HEK293 (cell line): ENCODE results near the gene SRD5A1.

Source experiments
- CTCF ChIA-PET: fragments of 350-600 bp; formaldehyde crosslinking; extraction: SDS; loops from one replicate; lab custom pipeline; 2021; ENCODE audit warnings: antibody characterized with exemption; lab: Yijun Ruan, JAX
- POLR2A ChIA-PET: fragments of 300-600 bp; formaldehyde crosslinking; extraction: SDS; loops from one replicate; lab custom pipeline; 2020; ENCODE audit warnings: antibody characterized with exemption, inconsistent platforms; lab: Yijun Ruan, JAX
- H3K27ac ChIP-seq: fragments of 200-500 bp; sonication (Bioruptor generic); 2 replicates; pipeline ENCODE4 v1.5.1; 2014; ENCODE audit warnings: low read depth, low read length, control low read depth, inconsistent platforms; ENCODE audit errors: extremely low read depth
- H3K36me3 ChIP-seq, 2 experiments: fragments of 200-500 bp in 1 of 2; sonication (Bioruptor generic) in 1 of 2; 1 replicate in 1 of 2; 2 replicates in 1 of 2; pipeline ENCODE4 v1.5.1; 2014 to 2017; ENCODE audit warnings: inconsistent platforms in 2 of 2, low read length in 2 of 2; ENCODE audit not compliant: control insufficient read depth in 2 of 2, insufficient read depth in 1 of 2
- H3K4me1 ChIP-seq: fragments of 200-500 bp; sonication (Bioruptor generic); 2 replicates; pipeline ENCODE4 v1.5.1; 2014; ENCODE audit warnings: mild to moderate bottlenecking, low read length, inconsistent platforms; ENCODE audit not compliant: control insufficient read depth, insufficient read depth
- H3K4me3 ChIP-seq: 2 replicates; pipeline ENCODE4 v1.5.1; 2011; ENCODE audit warnings: low read depth, mild to moderate bottlenecking, control low read depth, low read length, moderate library complexity
- H3K9me3 ChIP-seq: fragments of 200-500 bp; sonication (Bioruptor generic); 2 replicates; pipeline ENCODE4 v1.5.1; 2014; ENCODE audit warnings: low read depth, low read length, inconsistent platforms; ENCODE audit not compliant: control insufficient read depth, insufficient read depth
- GLI2 ChIP-seq: fragments of 450-650 bp; formaldehyde crosslinking; IDR thresholded peaks from 2 replicates; pipeline ENCODE4; 2017; ENCODE audit warnings: missing biosample characterization, missing genetic modification characterization, low read depth, borderline replicate concordance
- GLIS1 ChIP-seq: fragments of 450-650 bp; formaldehyde crosslinking; IDR thresholded peaks from 2 replicates; pipeline ENCODE4 v1.5.1; 2016; ENCODE audit warnings: missing biosample characterization, missing genetic modification characterization
- GLIS2 ChIP-seq: fragments of 450-650 bp; formaldehyde crosslinking; IDR thresholded peaks from 2 replicates; pipeline ENCODE4 v1.5.1; 2016; ENCODE audit warnings: missing biosample characterization, missing genetic modification characterization
- IKZF3 ChIP-seq: fragments of 450-650 bp; IDR thresholded peaks from 2 replicates; pipeline ENCODE4 v1.5.0; 2018; ENCODE audit warnings: missing biosample characterization, mild to moderate bottlenecking, missing genetic modification characterization, moderate library complexity
- MEIS1 ChIP-seq: sonication (generic); formaldehyde crosslinking; IDR thresholded peaks from 2 replicates; pipeline ENCODE4 v1.8.1; 2022; ENCODE audit warnings: missing genetic modification reagents, mild to moderate bottlenecking, borderline replicate concordance
- MZF1 ChIP-seq: fragments of 450-650 bp; formaldehyde crosslinking; IDR thresholded peaks from 2 replicates; pipeline ENCODE4 v1.5.1; 2017; ENCODE audit warnings: missing biosample characterization, missing genetic modification characterization, borderline replicate concordance
- SCRT2 ChIP-seq: fragments of 450-650 bp; formaldehyde crosslinking; IDR thresholded peaks from 2 replicates; pipeline ENCODE4 v1.5.1; 2016; ENCODE audit warnings: missing biosample characterization, missing genetic modification characterization
- ZNF174 ChIP-seq: fragments of 450-650 bp; formaldehyde crosslinking; IDR thresholded peaks from 2 replicates; pipeline ENCODE4 v1.5.0; 2017; ENCODE audit warnings: missing biosample characterization, mild to moderate bottlenecking, missing genetic modification characterization
- ZNF274 ChIP-seq, 2 experiments: fragments of 200-500 bp in 1 of 2; fragments of 450-650 bp in 1 of 2; sonication (Bioruptor generic) in 1 of 2; formaldehyde crosslinking in 1 of 2; IDR thresholded peaks; 2 replicates each; pipeline versions ENCODE4 v1.5.1 to v1.6.1; 2014 to 2016; ENCODE audit warnings: borderline replicate concordance in 1 of 2, inconsistent platforms in 1 of 2, low read length in 1 of 2, missing biosample characterization in 1 of 2, missing genetic modification characterization in 1 of 2
- ZNF341 ChIP-seq: fragments of 450-650 bp; formaldehyde crosslinking; IDR thresholded peaks from 2 replicates; pipeline ENCODE4; 2016; ENCODE audit warnings: low read depth, missing biosample characterization, missing genetic modification characterization
- ZNF350 ChIP-seq: fragments of 450-650 bp; formaldehyde crosslinking; IDR thresholded peaks from 2 replicates; pipeline ENCODE4 v1.5.0; 2017; ENCODE audit warnings: missing biosample characterization, mild to moderate bottlenecking, missing genetic modification characterization
- ZNF391 ChIP-seq: fragments of 450-650 bp; formaldehyde crosslinking; IDR thresholded peaks from 2 replicates; pipeline ENCODE4 v1.5.1; 2016; ENCODE audit warnings: low read depth, missing biosample characterization, missing genetic modification characterization, borderline replicate concordance
- ZNF530 ChIP-seq: fragments of 450-650 bp; formaldehyde crosslinking; IDR thresholded peaks from 2 replicates; pipeline ENCODE4 v1.5.1; 2016; ENCODE audit warnings: low read depth, missing biosample characterization, missing genetic modification characterization
- ZNF560 ChIP-seq: fragments of 450-650 bp; formaldehyde crosslinking; IDR thresholded peaks from 2 replicates; pipeline ENCODE4 v1.5.1; 2017; ENCODE audit warnings: missing biosample characterization, missing genetic modification characterization, borderline replicate concordance
- ZNF621 ChIP-seq: fragments of 450-650 bp; formaldehyde crosslinking; IDR thresholded peaks from 2 replicates; pipeline ENCODE4 v1.5.1; 2017; ENCODE audit warnings: missing biosample characterization, missing genetic modification characterization
- ZNF670 ChIP-seq: fragments of 450-650 bp; formaldehyde crosslinking; IDR thresholded peaks from 2 replicates; pipeline ENCODE4 v1.5.1; 2016; ENCODE audit warnings: missing biosample characterization, missing genetic modification characterization, low read depth
- ZNF768 ChIP-seq: fragments of 450-650 bp; formaldehyde crosslinking; IDR thresholded peaks from 2 replicates; pipeline ENCODE4 v1.5.1; 2018; ENCODE audit warnings: missing biosample characterization, mild to moderate bottlenecking, missing genetic modification characterization
- TF ChIP-seq, protein P1 (sequence below): fragments of 450-650 bp; formaldehyde crosslinking; IDR thresholded peaks from 2 replicates; pipeline ENCODE4 v1.5.1; 2016; ENCODE audit warnings: missing biosample characterization, missing genetic modification characterization
- TF ChIP-seq, protein P2 (sequence below): fragments of 450-650 bp; formaldehyde crosslinking; IDR thresholded peaks from 2 replicates; pipeline ENCODE4 v1.5.1; 2016; ENCODE audit warnings: missing biosample characterization, missing genetic modification characterization
- TF ChIP-seq, protein P3 (sequence below): fragments of 450-650 bp; IDR thresholded peaks from 2 replicates; pipeline ENCODE4 v1.5.1; 2018; ENCODE audit warnings: missing biosample characterization, mild to moderate bottlenecking, missing genetic modification characterization
- TF ChIP-seq, protein P4 (sequence below): fragments of 450-650 bp; formaldehyde crosslinking; IDR thresholded peaks from 2 replicates; pipeline ENCODE4 v1.5.1; 2016; ENCODE audit warnings: missing biosample characterization, missing genetic modification characterization

The SRD5A1 gene

DNA sequence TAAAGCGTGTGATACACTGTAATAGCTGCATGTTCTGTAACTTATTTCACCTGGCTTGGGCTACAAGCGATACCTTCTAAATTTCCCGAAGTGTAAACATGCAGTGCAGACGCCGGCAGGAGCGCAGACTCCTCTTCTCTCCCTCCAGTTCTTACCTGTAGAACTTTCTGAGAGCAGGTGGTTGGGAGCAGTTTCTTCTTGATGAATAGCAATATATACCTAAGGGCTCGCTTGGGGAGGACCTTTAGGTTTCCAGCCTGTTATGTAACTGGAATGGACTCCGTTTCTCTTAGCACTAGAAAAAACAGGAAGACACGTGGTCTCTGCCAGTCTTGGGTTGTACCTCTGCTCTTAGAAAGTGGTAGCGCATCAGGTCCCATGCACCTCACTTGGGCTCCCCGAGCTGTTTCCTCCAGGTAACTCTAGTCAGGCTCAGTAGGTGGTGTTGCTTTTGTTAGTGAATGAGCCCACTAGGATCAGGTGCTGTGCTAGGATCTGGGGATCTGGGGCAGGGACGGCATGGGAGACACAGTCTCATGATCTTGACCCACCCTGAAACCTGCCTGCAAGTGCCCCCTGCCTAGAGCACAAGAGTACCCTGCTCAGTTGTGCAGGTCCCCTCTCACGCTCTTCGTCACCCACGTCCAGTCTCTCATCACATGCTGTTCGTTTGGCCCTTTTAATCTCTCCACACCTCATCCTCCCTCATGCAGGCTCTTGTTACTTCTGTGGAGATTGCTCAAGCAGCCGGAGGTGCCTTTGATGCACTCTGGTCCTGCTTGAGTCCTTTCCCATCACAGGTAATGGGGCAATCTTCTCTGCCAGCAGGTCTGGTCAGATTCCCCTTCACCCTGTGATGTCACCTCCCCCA lies 82.8 kb downstream of the SRD5A1 start (continued):
- TF ChIP-seq ZNF530 (no peak), ZNF621 (tag by site-specific recombination) (no peak), ZNF274 (IDR thresholded peaks at IDR 0.05; ENCODE audit: low read length) (no peak), ZNF274 (tag by site-specific recombination; IDR thresholded peaks at IDR 0.05; ENCODE audit: borderline replicate concordance) (no peak), GLIS1 (tag by site-specific recombination) (no peak), ZNF341 (no peak), GLI2 (tag by site-specific recombination) (no peak)
- TF ChIP-seq, protein P1, sequence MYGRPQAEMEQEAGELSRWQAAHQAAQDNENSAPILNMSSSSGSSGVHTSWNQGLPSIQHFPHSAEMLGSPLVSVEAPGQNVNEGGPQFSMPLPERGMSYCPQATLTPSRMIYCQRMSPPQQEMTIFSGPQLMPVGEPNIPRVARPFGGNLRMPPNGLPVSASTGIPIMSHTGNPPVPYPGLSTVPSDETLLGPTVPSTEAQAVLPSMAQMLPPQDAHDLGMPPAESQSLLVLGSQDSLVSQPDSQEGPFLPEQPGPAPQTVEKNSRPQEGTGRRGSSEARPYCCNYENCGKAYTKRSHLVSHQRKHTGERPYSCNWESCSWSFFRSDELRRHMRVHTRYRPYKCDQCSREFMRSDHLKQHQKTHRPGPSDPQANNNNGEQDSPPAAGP (tag by site-specific recombination), result 0 out of 2 replicates have a peak, but pooled peaks have one; percentile 13

DNA sequence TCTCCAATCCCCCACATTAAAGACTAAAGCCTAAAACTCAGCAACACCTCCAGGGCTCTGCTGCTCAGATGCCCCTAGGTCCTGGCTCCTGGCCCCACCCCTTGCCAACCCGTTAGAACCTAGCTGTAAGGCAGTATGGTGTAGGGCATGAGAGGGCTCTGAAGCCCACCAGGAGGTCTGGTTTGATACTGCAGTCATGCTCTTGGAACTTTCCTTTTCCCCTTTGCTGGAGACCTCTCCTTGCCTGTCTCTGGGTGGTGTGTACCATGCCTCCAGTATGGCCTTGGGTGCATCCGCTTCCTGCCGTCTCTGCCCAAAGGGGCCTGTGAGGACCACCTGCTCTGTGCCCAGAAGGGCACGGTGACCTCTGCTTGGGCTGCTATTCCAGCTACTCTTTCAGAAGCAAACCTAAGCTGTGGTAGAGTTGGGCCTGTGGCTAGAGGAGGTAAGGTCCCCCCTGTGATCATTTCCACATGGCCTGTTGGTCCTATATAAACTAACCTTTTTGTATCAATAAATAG lies 83.4 kb downstream of the SRD5A1 start:
- TF ChIP-seq, protein P2, sequence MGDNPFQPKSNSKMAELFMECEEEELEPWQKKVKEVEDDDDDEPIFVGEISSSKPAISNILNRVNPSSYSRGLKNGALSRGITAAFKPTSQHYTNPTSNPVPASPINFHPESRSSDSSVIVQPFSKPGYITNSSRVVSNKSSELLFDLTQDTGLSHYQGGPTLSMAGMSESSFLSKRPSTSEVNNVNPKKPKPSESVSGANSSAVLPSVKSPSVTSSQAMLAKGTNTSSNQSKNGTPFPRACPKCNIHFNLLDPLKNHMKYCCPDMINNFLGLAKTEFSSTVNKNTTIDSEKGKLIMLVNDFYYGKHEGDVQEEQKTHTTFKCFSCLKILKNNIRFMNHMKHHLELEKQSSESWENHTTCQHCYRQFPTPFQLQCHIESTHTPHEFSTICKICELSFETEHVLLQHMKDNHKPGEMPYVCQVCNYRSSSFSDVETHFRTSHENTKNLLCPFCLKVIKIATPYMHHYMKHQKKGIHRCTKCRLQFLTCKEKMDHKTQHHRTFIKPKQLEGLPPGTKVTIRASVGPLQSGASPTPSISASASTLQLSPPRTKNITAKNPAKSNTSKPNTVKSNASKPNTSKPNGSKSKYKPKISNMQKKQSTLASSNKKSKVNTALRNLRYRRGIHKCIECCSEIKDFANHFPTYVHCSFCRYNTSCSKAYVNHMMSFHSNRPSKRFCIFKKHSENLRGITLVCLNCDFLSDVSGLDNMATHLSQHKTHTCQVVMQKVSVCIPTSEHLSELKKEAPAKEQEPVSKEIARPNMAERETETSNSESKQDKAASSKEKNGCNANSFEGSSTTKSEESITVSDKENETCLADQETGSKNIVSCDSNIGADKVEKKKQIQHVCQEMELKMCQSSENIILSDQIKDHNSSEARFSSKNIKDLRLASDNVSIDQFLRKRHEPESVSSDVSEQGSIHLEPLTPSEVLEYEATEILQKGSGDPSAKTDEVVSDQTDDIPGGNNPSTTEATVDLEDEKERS (tag by site-specific recombination), result no peak
- TF ChIP-seq, protein P3, sequence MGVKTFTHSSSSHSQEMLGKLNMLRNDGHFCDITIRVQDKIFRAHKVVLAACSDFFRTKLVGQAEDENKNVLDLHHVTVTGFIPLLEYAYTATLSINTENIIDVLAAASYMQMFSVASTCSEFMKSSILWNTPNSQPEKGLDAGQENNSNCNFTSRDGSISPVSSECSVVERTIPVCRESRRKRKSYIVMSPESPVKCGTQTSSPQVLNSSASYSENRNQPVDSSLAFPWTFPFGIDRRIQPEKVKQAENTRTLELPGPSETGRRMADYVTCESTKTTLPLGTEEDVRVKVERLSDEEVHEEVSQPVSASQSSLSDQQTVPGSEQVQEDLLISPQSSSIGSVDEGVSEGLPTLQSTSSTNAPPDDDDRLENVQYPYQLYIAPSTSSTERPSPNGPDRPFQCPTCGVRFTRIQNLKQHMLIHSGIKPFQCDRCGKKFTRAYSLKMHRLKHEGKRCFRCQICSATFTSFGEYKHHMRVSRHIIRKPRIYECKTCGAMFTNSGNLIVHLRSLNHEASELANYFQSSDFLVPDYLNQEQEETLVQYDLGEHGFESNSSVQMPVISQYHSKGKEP (tag by site-specific recombination), result no peak
- no peak for TF ChIP-seq MZF1
- TF ChIP-seq SCRT2 (tag by site-specific recombination), result no peak
- no peak for TF ChIP-seq ZNF391 (tag by site-specific recombination)
- TF ChIP-seq GLIS2, result peak; percentile 35; the same call in 1 of the 2 replicates
- TF ChIP-seq ZNF560 (tag by site-specific recombination), result no peak
- TF ChIP-seq IKZF3 (tag by site-specific recombination), result no peak
- H3K36me3 ChIP-seq, result peaks cover 0 to 41% of the 10 kb centered on the region in 2 experiments; a peak in 1 of 3 replicates
- POLR2A ChIA-PET, result interaction anchor here (0.9 to 1.5 kb wide), 2 partner anchors 30 to 84 kb away, joined by 3 to 4 read pairs; partner anchors contain the start of genes NSUN2 and SRD5A1
- no peaks in the 10 kb centered on the region for H3K9me3 ChIP-seq
- CTCF ChIA-PET, result interaction anchor here (0.6 kb wide), 1 partner anchor 456 kb away, joined by 3 read pairs; no protein-coding TSS in a partner anchor
- H3K4me1 ChIP-seq, result peaks cover 40% of the 10 kb centered on the region
- no peak overlapping the region for H3K27ac ChIP-seq
- H3K4me3 ChIP-seq, result no peak overlapping the region

DNA sequence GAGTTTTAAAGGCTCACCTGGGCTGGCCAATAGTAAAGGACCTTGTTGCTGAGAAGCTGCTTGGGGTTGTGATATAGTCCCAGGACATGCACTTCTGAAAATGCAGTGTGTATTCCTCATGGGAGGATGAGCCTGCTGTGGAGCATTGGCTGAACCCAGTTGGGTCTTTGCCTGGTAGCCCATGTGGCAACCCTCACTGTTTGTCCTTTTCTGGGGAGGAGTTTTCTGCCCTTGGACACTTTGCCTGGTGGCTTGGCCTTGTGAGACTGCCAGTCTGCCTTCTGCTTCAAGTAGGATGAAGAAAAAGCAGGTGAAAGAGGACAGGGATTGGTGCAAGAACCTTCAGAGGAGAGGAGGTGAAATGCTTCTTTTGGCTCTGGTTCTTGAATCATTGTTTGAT lies 84.0 kb downstream of the SRD5A1 start:
- no peak overlapping the region for H3K27ac ChIP-seq
- peaks cover 0 to 41% of the 10 kb centered on the region in 2 experiments; a peak in 1 of 3 replicates for H3K36me3 ChIP-seq
- POLR2A ChIA-PET, result interaction anchor here (0.9 to 1.5 kb wide), 2 partner anchors 31 to 84 kb away, joined by 3 to 4 read pairs; partner anchors contain the start of genes NSUN2 and SRD5A1
- H3K9me3 ChIP-seq, result no peaks in the 10 kb centered on the region
- peaks cover 44% of the 10 kb centered on the region for H3K4me1 ChIP-seq
- CTCF ChIA-PET, result interaction anchor here (0.6 to 1.0 kb wide), 3 partner anchors 14 to 456 kb away, joined by 3 to 4 read pairs (median 4); no protein-coding TSS in a partner anchor
- no peak overlapping the region for H3K4me3 ChIP-seq
- TF ChIP-seq, protein P4, sequence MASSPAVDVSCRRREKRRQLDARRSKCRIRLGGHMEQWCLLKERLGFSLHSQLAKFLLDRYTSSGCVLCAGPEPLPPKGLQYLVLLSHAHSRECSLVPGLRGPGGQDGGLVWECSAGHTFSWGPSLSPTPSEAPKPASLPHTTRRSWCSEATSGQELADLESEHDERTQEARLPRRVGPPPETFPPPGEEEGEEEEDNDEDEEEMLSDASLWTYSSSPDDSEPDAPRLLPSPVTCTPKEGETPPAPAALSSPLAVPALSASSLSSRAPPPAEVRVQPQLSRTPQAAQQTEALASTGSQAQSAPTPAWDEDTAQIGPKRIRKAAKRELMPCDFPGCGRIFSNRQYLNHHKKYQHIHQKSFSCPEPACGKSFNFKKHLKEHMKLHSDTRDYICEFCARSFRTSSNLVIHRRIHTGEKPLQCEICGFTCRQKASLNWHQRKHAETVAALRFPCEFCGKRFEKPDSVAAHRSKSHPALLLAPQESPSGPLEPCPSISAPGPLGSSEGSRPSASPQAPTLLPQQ (tag by site-specific recombination), result no peak
- TF ChIP-seq ZNF174 (tag by site-specific recombination), result no peak
- no peak for TF ChIP-seq ZNF350
- no peak for TF ChIP-seq ZNF768 (tag by site-specific recombination)
- no peak for TF ChIP-seq ZNF670 (tag by site-specific recombination)
- no peak for TF ChIP-seq MEIS1 (CRISPR knock-in tag)
